PFSK-1 (cell line): ENCODE data around the gene FAM120AOS.

Source experiments
- FOXP2 ChIP-seq: optimal IDR thresholded peaks from 2 replicates; pipeline ENCODE3; 2011; ENCODE audit warnings: borderline replicate concordance, control low read depth, inconsistent platforms; ENCODE audit not compliant: insufficient read depth; ENCODE audit errors: extremely low read length, extremely low read depth
- POLR2AphosphoS5 ChIP-seq: IDR thresholded peaks from 2 replicates; pipeline ENCODE4 v1.6.1; 2012; ENCODE audit warnings: low read depth, mild to moderate bottlenecking, control low read depth, low read length, moderate library complexity
- REST ChIP-seq, 2 experiments: IDR thresholded peaks; 2 replicates each; pipeline versions ENCODE4 v1.6.1 to v1.8.0; 2011 to 2012; ENCODE audit warnings: low read depth in 2 of 2, low read length in 2 of 2, control low read depth in 1 of 2, inconsistent platforms in 1 of 2, mild to moderate bottlenecking in 1 of 2, moderate library complexity in 1 of 2; ENCODE audit not compliant: insufficient read depth in 1 of 2
- SIN3A ChIP-seq: IDR thresholded peaks from 2 replicates; pipeline ENCODE4 v1.6.1; 2012; ENCODE audit warnings: mild to moderate bottlenecking, low read length, moderate library complexity, borderline replicate concordance; ENCODE audit not compliant: insufficient read depth
- TAF1 ChIP-seq: IDR thresholded peaks from 2 replicates; pipeline ENCODE4 v1.6.1; 2012; ENCODE audit warnings: low read length, control low read depth, borderline replicate concordance; ENCODE audit not compliant: insufficient read depth

FAM120AOS gene

GRCh38 chr9:93440896-93441580 lies 12.3 kb downstream of the FAM120AOS start:
- no peak for TF ChIP-seq FOXP2
- no peak for TF ChIP-seq POLR2AphosphoS5
- TF ChIP-seq TAF1: no peak
- TF ChIP-seq REST (IDR thresholded peaks at IDR 0.05; ENCODE audit: insufficient read depth in 1 of 2, low read depth in 2 of 2, low read length in 2 of 2): no peak
- TF ChIP-seq SIN3A: no peak

GRCh38 chr9:93437996-93438395 lies 15.4 kb downstream of the FAM120AOS start:
- TF ChIP-seq REST (IDR thresholded peaks at IDR 0.05; ENCODE audit: insufficient read depth in 1 of 2, low read depth in 2 of 2, low read length in 2 of 2) (no peak), POLR2AphosphoS5 (no peak)

GRCh38 chr9:93436655-93437407 lies 16.6 kb downstream of the FAM120AOS start:
- TF ChIP-seq TAF1 (no peak), FOXP2 (no peak), SIN3A (no peak), REST (IDR thresholded peaks at IDR 0.05; ENCODE audit: insufficient read depth in 1 of 2, low read depth in 2 of 2, low read length in 2 of 2) (no peak), POLR2AphosphoS5 (no peak)

GRCh38 chr9:93436218-93436617 lies 17.2 kb downstream of the FAM120AOS start:
- TF ChIP-seq REST (IDR thresholded peaks at IDR 0.05; ENCODE audit: insufficient read depth in 1 of 2, low read depth in 2 of 2, low read length in 2 of 2) (no peak), FOXP2 (no peak), TAF1 (no peak), SIN3A (no peak), POLR2AphosphoS5 (no peak)
